Measurements from ENCODE around the gene PCGF2.

The PCGF2 gene

GRCh38 chr17:38746004-38746848 lies 1.9 kb downstream of the PCGF2 start:
- Mint-ChIP-seq H3K4me1 (peaks cover 46% of the 10 kb centered on the region), H3K36me3 (no peaks in the 10 kb centered on the region), H3K27ac (peak overlapping the region; percentile 53), H3K9me3 (no peaks in the 10 kb centered on the region), H3K27me3 (peaks cover 55% of the 10 kb centered on the region), H3K4me3 (peak overlapping the region; percentile 79)
- no peak for ATAC-seq

GRCh38 chr17:38745545-38745944 lies 2.6 kb downstream of the PCGF2 start:
- H3K4me3 Mint-ChIP-seq = no peak overlapping the region
- H3K4me1 Mint-ChIP-seq = peaks cover 39% of the 10 kb centered on the region
- H3K27ac Mint-ChIP-seq = no peak overlapping the region
- ATAC-seq = no peak
- no peaks in the 10 kb centered on the region for H3K36me3 Mint-ChIP-seq
- H3K9me3 Mint-ChIP-seq = no peaks in the 10 kb centered on the region
- peaks cover 49% of the 10 kb centered on the region for H3K27me3 Mint-ChIP-seq

GRCh38 chr17:38743556-38744171 lies 4.5 kb downstream of the PCGF2 start:
- Mint-ChIP-seq H3K4me1 (peaks cover 29% of the 10 kb centered on the region), H3K9me3 (no peaks in the 10 kb centered on the region), H3K27me3 (peaks cover 41% of the 10 kb centered on the region), H3K4me3 (no peak overlapping the region), H3K36me3 (no peaks in the 10 kb centered on the region), H3K27ac (no peak overlapping the region)
- ATAC-seq = no peak

GRCh38 chr17:38742411-38743308 lies 5.5 kb downstream of the PCGF2 start:
- peaks cover 35% of the 10 kb centered on the region for H3K4me1 Mint-ChIP-seq
- no peaks in the 10 kb centered on the region for H3K9me3 Mint-ChIP-seq
- H3K27ac Mint-ChIP-seq = no peak overlapping the region
- no peak for ATAC-seq
- peaks cover 45% of the 10 kb centered on the region for H3K27me3 Mint-ChIP-seq
- H3K4me3 Mint-ChIP-seq = no peak overlapping the region
- H3K36me3 Mint-ChIP-seq = no peaks in the 10 kb centered on the region

- Mint-ChIP-seq H3K4me3 (no peak overlapping the region), H3K27ac (no peak overlapping the region)
Observed at GRCh38 chr17:38741921-38742410, 6.2 kb downstream of the PCGF2 start.

GRCh38 chr17:38741461-38741860 lies 6.7 kb downstream of the PCGF2 start:
- H3K4me3 Mint-ChIP-seq = no peak overlapping the region
- peaks cover 26% of the 10 kb centered on the region for H3K4me1 Mint-ChIP-seq
- no peak for ATAC-seq
- H3K36me3 Mint-ChIP-seq = no peaks in the 10 kb centered on the region
- H3K9me3 Mint-ChIP-seq = no peaks in the 10 kb centered on the region
- no peak overlapping the region for H3K27ac Mint-ChIP-seq
- peaks cover 33% of the 10 kb centered on the region for H3K27me3 Mint-ChIP-seq

More at GRCh38 chr17:38741921-38742410, 6.2 kb downstream of the PCGF2 start:
- peaks cover 38% of the 10 kb centered on the region for H3K27me3 Mint-ChIP-seq
- H3K9me3 Mint-ChIP-seq = no peaks in the 10 kb centered on the region
- H3K36me3 Mint-ChIP-seq = no peaks in the 10 kb centered on the region
- H3K4me1 Mint-ChIP-seq = peaks cover 31% of the 10 kb centered on the region
- no peak for ATAC-seq

GRCh38 chr17:38740806-38741205 lies 7.3 kb downstream of the PCGF2 start:
- no peak for ATAC-seq

GRCh38 chr17:38740044-38740443 lies 8.1 kb downstream of the PCGF2 start:
- H3K36me3 Mint-ChIP-seq = no peaks in the 10 kb centered on the region
- no peak overlapping the region for H3K4me3 Mint-ChIP-seq
- ATAC-seq = no peak
- no peak overlapping the region for H3K27ac Mint-ChIP-seq
- no peaks in the 10 kb centered on the region for H3K9me3 Mint-ChIP-seq
- peaks cover 24% of the 10 kb centered on the region for H3K27me3 Mint-ChIP-seq
- H3K4me1 Mint-ChIP-seq = peaks cover 21% of the 10 kb centered on the region

More at GRCh38 chr17:38740806-38741205, 7.3 kb downstream of the PCGF2 start:
- H3K27me3 Mint-ChIP-seq = peaks cover 27% of the 10 kb centered on the region
- no peak overlapping the region for H3K27ac Mint-ChIP-seq
- no peaks in the 10 kb centered on the region for H3K9me3 Mint-ChIP-seq
- H3K4me1 Mint-ChIP-seq = peaks cover 19% of the 10 kb centered on the region
- H3K4me3 Mint-ChIP-seq = no peak overlapping the region
- H3K36me3 Mint-ChIP-seq = no peaks in the 10 kb centered on the region

GRCh38 chr17:38739305-38739704 lies 8.8 kb downstream of the PCGF2 start:
- H3K27ac Mint-ChIP-seq = no peak overlapping the region
- ATAC-seq = no peak
- no peaks in the 10 kb centered on the region for H3K9me3 Mint-ChIP-seq
- H3K4me1 Mint-ChIP-seq = peaks cover 28% of the 10 kb centered on the region
- H3K36me3 Mint-ChIP-seq = no peaks in the 10 kb centered on the region
- no peak overlapping the region for H3K4me3 Mint-ChIP-seq
- H3K27me3 Mint-ChIP-seq = peaks cover 20% of the 10 kb centered on the region

GRCh38 chr17:38738686-38739085 lies 9.4 kb downstream of the PCGF2 start:
- Mint-ChIP-seq H3K27me3 (peaks cover 14% of the 10 kb centered on the region), H3K4me3 (no peak overlapping the region), H3K36me3 (no peaks in the 10 kb centered on the region), H3K27ac (no peak overlapping the region), H3K9me3 (no peaks in the 10 kb centered on the region), H3K4me1 (peaks cover 34% of the 10 kb centered on the region)
- no peak for ATAC-seq

- Mint-ChIP-seq H3K27ac (no peak overlapping the region), H3K9me3 (no peaks in the 10 kb centered on the region), H3K36me3 (no peaks in the 10 kb centered on the region), H3K4me1 (peaks cover 35% of the 10 kb centered on the region), H3K27me3 (peaks cover 11% of the 10 kb centered on the region), H3K4me3 (no peak overlapping the region)
- ATAC-seq = peak; percentile 66
Observed at GRCh38 chr17:38738007-38738662, 10.0 kb downstream of the PCGF2 start.

GRCh38 chr17:38735161-38735997 lies 12.8 kb downstream of the PCGF2 start:
- no peaks in the 10 kb centered on the region for H3K9me3 Mint-ChIP-seq
- H3K27ac Mint-ChIP-seq = no peak overlapping the region
- H3K36me3 Mint-ChIP-seq = no peaks in the 10 kb centered on the region
- peaks cover 52% of the 10 kb centered on the region for H3K4me1 Mint-ChIP-seq
- peaks cover 11% of the 10 kb centered on the region for H3K27me3 Mint-ChIP-seq
- H3K4me3 Mint-ChIP-seq = no peak overlapping the region
- ATAC-seq = no peak

- no peaks in the 10 kb centered on the region for H3K9me3 Mint-ChIP-seq
- no peak overlapping the region for H3K27ac Mint-ChIP-seq
- ATAC-seq = no peak
- H3K27me3 Mint-ChIP-seq = peaks cover 11% of the 10 kb centered on the region
- peaks cover 57% of the 10 kb centered on the region for H3K4me1 Mint-ChIP-seq
- no peaks in the 10 kb centered on the region for H3K36me3 Mint-ChIP-seq
- no peak overlapping the region for H3K4me3 Mint-ChIP-seq
Observed at GRCh38 chr17:38733982-38734973, 13.9 kb downstream of the PCGF2 start.
